OCI-LY3 (cell line): ENCODE data around the gene SNX10.

Experiments used
- H2AFZ ChIP-seq: fragments of 200-600, 300-600 bp; shearing (Covaris generic); 2 replicates; pipeline ENCODE4 v1.6.0; 2014; ENCODE audit warnings: antibody characterized with exemption, low read depth, low read length
- H3K27ac ChIP-seq: fragments of 200-600, 300-600 bp; sonication (generic); 2 replicates; pipeline ENCODE4 v1.5.1; 2014; ENCODE audit warnings: mild to moderate bottlenecking, low read length, moderate library complexity, mixed read lengths
- H3K27me3 ChIP-seq: fragments of 200-600, 300-600 bp; sonication (generic); 2 replicates; pipeline ENCODE4 v1.6.1; 2014; ENCODE audit warnings: low read depth, low read length, mixed read lengths
- H3K36me3 ChIP-seq: fragments of 200-600, 300-600 bp; sonication (generic); replicated peaks from 2 replicates; pipeline ENCODE3; 2014; ENCODE audit warnings: low read depth, low read length, mixed read lengths
- H3K4me1 ChIP-seq: fragments of 300-600, 200-600 bp; sonication (generic); 2 replicates; pipeline ENCODE4 v1.6.1; 2014; ENCODE audit warnings: low read length, mixed read lengths
- H3K4me2 ChIP-seq: fragments of 200-600, 300-600 bp; sonication (generic); 2 replicates; pipeline ENCODE4 v1.6.1; 2014; ENCODE audit warnings: low read length, mixed read lengths
- H3K4me3 ChIP-seq: fragments of 300-600, 200-600 bp; sonication (generic); 2 replicates; pipeline ENCODE4 v1.5.1; 2014; ENCODE audit warnings: antibody characterized with exemption, mild to moderate bottlenecking, low read length, moderate library complexity
- H3K79me2 ChIP-seq: fragments of 300-600, 200-600 bp; shearing (Covaris generic); 2 replicates; pipeline ENCODE4 v1.6.1; 2014; ENCODE audit warnings: mild to moderate bottlenecking, low read length, mixed read lengths
- H3K9ac ChIP-seq: fragments of 300-600, 200-600 bp; shearing (Covaris generic); 2 replicates; pipeline ENCODE4 v1.6.0; 2014; ENCODE audit warnings: mild to moderate bottlenecking, low read length, moderate library complexity
- H3K9me3 ChIP-seq: fragments of 200-600, 300-600 bp; shearing (Covaris generic); 2 replicates; pipeline ENCODE4 v1.6.1; 2014; ENCODE audit warnings: low read length, mixed read lengths; ENCODE audit not compliant: insufficient read depth
- H4K20me1 ChIP-seq: fragments of 200-600, 300-600 bp; sonication (generic); 2 replicates; pipeline ENCODE4 v1.6.1; 2016; ENCODE audit warnings: low read length, mixed read lengths; ENCODE audit not compliant: insufficient read depth
- EZH2phosphoT487 ChIP-seq: fragments of 200-600 bp; shearing (Covaris generic); IDR thresholded peaks from 2 replicates; pipeline ENCODE4 v1.6.1; 2018; ENCODE audit warnings: antibody characterized with exemption, mixed run types, low read depth
- TF ChIP-seq, protein P1 (sequence below): fragments of 200-600, 300-600 bp; sonication (generic); IDR thresholded peaks from 2 replicates; pipeline ENCODE4 v1.5.1; 2014; ENCODE audit warnings: antibody characterized with exemption, low read length, low read depth

Gene SNX10

DNA sequence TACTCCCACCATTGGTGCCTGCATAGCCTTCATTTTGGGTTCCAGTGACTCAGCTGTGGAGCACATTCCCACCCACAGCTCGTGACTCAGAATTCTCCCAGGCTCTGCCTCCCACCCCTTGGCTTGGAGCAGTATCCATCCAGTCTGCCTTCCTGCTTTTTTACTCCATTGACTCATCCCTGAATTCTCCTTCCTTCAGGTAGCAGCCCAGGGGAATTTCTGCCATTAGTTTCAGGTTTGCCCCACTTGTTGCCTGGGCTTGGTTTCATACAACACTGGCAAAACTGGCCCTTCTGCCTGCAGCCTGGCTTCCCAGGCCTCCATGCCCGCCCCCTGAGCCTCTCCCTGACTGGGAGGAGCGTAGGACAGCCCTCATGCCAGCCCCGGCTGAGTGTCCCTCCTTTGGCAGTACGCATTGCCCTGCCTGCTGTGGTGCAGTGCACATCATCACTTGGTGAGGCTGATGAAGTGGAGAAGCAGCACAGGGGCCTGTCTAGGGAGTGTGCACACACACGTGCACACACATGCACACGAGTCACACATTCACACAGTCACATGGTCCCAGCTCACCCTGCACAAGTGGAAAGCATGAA lies 55.0 kb downstream of the SNX10 start:
- Histone ChIP-seq H4K20me1 (no peaks in the 10 kb centered on the region), H3K27ac (no peak overlapping the region), H3K4me3 (no peak overlapping the region), H3K9me3 (no peaks in the 10 kb centered on the region), H3K4me1 (peaks cover 8% of the 10 kb centered on the region), H3K4me2 (no peak overlapping the region), H3K27me3 (no peaks in the 10 kb centered on the region), H3K36me3 (no peaks in the 10 kb centered on the region), H3K9ac (no peak overlapping the region), H3K79me2 (no peaks in the 10 kb centered on the region), H2AFZ (no peak overlapping the region)
- TF ChIP-seq, protein P1, sequence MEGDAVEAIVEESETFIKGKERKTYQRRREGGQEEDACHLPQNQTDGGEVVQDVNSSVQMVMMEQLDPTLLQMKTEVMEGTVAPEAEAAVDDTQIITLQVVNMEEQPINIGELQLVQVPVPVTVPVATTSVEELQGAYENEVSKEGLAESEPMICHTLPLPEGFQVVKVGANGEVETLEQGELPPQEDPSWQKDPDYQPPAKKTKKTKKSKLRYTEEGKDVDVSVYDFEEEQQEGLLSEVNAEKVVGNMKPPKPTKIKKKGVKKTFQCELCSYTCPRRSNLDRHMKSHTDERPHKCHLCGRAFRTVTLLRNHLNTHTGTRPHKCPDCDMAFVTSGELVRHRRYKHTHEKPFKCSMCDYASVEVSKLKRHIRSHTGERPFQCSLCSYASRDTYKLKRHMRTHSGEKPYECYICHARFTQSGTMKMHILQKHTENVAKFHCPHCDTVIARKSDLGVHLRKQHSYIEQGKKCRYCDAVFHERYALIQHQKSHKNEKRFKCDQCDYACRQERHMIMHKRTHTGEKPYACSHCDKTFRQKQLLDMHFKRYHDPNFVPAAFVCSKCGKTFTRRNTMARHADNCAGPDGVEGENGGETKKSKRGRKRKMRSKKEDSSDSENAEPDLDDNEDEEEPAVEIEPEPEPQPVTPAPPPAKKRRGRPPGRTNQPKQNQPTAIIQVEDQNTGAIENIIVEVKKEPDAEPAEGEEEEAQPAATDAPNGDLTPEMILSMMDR = no peak
- TF ChIP-seq EZH2phosphoT487 = no peak

DNA sequence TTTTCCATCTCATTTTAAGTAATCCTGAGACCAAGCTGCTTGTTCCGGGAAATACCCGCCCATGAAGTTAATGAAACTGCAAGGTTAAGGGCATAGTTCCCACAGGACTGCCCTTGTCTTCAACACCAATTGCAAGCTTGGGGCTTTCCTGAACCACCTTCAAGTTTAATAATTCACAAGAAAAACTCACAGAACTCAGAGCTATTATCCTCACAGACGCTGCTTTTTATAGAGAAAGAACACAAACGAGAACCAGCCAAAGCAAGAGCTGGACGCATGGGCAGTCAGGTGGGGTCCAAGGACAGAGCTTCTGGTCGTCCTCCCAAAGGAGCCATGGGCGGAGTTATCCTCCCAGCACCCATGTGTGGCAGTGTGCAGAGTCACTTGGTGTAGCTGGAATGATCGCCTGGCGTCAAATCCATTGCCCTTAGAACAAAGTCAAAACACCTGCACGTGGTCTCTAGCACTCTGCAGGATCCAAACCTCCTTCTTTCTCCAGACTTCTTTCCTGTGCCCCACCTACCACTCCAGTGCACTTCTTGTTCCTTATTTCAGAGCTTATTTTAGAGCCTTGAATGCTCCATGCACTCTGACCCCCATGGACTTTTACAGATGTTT lies 56.7 kb downstream of the SNX10 start:
- Histone ChIP-seq H3K4me2 (0 out of 2 replicates have a peak overlapping the region, but pooled peaks have one; percentile 9), H2AFZ (no peak overlapping the region), H3K27ac (no peak overlapping the region), H3K9me3 (no peaks in the 10 kb centered on the region), H3K27me3 (no peaks in the 10 kb centered on the region), H3K79me2 (no peaks in the 10 kb centered on the region), H3K9ac (no peak overlapping the region), H4K20me1 (no peaks in the 10 kb centered on the region), H3K4me3 (no peak overlapping the region), H3K36me3 (no peaks in the 10 kb centered on the region), H3K4me1 (peaks cover 8% of the 10 kb centered on the region)
- TF ChIP-seq, protein P1 = no peak
- TF ChIP-seq EZH2phosphoT487 = no peak

DNA sequence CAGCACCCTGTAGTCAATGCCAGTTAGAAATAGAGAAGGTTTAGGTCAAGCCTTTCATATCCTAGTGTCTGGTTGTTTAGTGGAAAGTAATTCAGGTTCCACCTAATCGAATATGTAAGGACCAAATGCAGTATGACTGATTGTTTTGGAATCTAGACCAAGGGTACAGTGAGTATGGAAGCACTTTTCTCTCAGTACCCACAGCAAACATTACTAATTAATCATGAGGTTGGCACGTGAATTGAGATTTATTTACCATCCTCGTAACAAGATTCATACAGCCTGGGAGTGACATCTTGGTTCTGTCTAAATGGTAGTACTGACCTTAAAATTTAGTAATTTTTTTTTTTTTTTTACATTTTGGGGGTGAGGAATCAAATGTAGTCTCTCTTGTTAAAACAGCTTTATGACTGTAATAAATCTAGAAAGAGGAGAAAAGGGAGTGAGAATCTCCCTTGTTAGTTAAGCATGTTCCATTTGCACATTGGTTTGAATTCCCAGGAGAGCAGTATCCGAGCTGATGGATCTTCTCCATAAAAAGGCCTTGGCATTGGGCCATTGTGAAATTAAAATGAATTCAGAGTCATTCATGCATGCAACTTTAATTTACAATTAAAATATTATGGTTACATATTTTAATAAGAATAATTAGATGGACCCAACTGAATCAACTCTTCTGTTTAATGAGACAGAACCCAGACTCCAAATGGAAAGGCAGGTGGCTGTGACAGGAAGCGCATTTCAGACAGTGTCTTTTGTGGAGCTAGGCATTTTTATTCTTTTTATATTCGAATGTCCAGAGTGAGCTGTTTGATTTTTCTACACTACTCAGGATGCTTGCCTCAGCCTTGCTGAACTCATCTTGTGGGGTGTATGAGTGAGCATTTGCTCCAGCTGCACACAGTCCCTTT lies 57.6 kb downstream of the SNX10 start:
- no peaks in the 10 kb centered on the region for H3K27me3 ChIP-seq
- H3K4me2 ChIP-seq = no peak overlapping the region
- no peaks in the 10 kb centered on the region for H3K36me3 ChIP-seq
- no peaks in the 10 kb centered on the region for H3K79me2 ChIP-seq
- no peak overlapping the region for H3K27ac ChIP-seq
- no peak overlapping the region for H3K4me3 ChIP-seq
- H3K4me1 ChIP-seq = peaks cover 8% of the 10 kb centered on the region
- H4K20me1 ChIP-seq = no peaks in the 10 kb centered on the region
- no peak overlapping the region for H3K9ac ChIP-seq
- TF ChIP-seq EZH2phosphoT487 = no peak
- TF ChIP-seq, protein P1 = no peak
- H2AFZ ChIP-seq = no peak overlapping the region
- no peaks in the 10 kb centered on the region for H3K9me3 ChIP-seq

DNA sequence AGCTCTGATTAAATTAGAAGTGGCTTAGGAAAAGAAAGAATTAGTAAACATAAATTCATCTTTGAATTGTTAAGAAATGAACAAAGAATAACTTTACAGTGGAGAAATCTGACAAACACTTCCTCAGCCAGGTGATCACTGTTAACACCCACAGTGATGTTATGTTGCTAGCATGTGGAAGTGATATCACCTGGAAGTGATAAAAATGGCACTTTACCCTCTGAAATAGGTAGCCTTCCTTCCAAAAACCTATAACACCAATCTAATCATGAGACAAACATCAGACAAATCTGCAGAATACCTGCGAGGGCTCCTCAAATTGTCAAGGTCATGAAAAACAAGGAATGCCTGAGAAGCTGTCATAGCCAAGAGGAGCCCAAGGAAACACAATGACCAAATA lies 59.5 kb downstream of the SNX10 start:
- no peak for TF ChIP-seq EZH2phosphoT487
- TF ChIP-seq, protein P1 = no peak
- H3K27me3 ChIP-seq = no peaks in the 10 kb centered on the region
- no peaks in the 10 kb centered on the region for H3K9me3 ChIP-seq
- no peak overlapping the region for H3K27ac ChIP-seq
- no peak overlapping the region for H3K4me3 ChIP-seq
- no peak overlapping the region for H3K4me2 ChIP-seq
- H3K9ac ChIP-seq = no peak overlapping the region
- H3K4me1 ChIP-seq = peaks cover 8% of the 10 kb centered on the region
- H3K36me3 ChIP-seq = no peaks in the 10 kb centered on the region
- no peaks in the 10 kb centered on the region for H3K79me2 ChIP-seq
- H2AFZ ChIP-seq = no peak overlapping the region
- H4K20me1 ChIP-seq = no peaks in the 10 kb centered on the region
